Activated T-helper 1 cell treated with Interleukin-2 at 50 U/mL for 16 hours (primary cell): ENCODE results near the gene SCN5A.

Experiments used
- DNase-seq: peaks from one replicate; pipeline ENCODE4 v3.0.0-alpha.2; 2020; ENCODE audit warnings: low read depth

SCN5A gene

GRCh38 chr3:38649500-38650247, at the start of gene SCN5A:
SCN5A (minus strand) TSS chr3:38649687; CDS start chr3:38633307, 16,380 bp downstream.
- peak; percentile 23 for DNase-seq

- DNase-seq, result no peak
Measured at GRCh38 chr3:38698760-38699159, 49.3 kb upstream of the SCN5A start.

DNA sequence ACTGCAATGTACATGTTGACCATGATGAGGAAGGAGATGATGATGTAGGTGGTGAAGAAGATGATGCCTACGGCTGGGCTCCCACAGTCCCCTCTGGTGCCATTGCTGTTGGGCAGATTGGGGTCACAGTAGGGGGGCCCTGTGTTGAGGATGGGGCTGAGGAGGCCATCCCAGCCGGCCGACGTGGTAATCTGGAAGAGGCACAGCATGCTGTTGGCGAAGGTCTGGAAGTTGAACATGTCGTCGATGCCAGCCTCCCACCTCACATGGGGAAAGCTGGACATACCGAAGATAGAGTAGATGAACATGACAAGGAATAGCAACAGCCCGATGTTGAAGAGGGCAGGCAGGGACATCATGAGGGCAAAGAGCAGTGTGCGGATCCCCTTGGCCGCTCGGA, 48.6 kb upstream of the SCN5A start:
- DNase-seq, result no peak

- no peak for DNase-seq
Measured at GRCh38 chr3:38696034-38696433, 46.5 kb upstream of the SCN5A start.

DNA sequence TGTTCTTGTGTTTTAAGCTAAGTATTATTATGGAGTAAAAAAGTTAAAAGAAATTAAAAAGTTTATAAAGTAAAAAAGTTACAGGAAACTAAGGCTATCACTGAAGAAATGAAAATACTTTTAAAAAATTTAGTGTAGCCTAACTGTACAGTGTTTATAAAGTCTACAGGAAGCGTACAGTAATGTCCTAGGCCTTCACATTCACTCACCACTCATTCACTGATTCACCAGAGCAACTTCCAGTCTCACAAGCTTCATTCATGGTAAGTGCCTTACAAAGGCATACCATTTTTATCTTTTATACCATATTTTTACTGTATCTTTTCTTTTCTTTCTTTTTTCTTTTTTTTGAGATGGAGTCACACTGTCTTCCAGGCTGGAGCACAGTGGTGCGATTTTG, 40.7 kb upstream of the SCN5A start:
- DNase-seq, result no peak

GRCh38 chr3:38689774-38690173, 40.3 kb upstream of the SCN5A start:
- no peak for DNase-seq

- no peak for DNase-seq
Measured at GRCh38 chr3:38689346-38689745, 39.9 kb upstream of the SCN5A start.

GRCh38 chr3:38687321-38687720, 37.8 kb upstream of the SCN5A start:
- DNase-seq, result no peak

DNA sequence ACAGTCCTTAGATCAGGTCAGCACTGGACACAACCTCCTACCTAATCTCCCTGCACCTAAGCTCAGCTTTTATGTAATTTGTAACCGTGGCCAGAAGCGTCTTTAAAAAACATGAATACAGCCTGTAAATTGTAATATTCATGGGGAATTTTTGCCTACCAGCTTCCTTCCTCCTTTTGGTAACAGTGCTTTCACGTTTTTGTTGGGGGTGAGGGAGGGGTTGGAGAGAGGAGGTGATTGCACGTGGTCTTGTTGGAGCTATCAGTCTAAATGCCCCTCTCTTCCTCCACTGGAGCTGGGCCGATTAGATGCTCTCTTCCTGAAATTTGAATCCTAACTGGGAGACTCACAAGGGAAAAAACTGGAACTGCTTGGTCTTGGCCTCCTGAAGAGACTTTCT, 35.1 kb upstream of the SCN5A start:
- DNase-seq, result no peak

DNA sequence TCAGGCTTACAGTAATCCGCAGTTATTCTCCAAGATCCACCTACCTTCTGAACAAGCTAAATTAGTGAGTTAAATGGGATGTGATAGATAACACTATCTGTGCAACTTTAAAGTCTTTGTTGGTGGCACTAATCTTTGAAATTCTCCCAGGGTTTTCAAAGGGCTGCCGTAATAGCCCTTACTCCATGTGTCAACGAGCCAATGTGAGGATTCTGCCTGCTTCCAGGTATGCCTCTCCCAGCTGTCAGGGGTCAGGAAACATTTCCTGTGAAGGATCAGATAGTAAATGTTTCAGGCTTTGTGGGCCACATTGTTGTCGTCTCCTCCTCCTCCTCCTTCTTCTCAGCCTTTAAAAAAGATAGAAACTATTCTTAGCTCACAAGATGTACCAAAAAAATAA, 20.2 kb upstream of the SCN5A start:
- no peak for DNase-seq

DNA sequence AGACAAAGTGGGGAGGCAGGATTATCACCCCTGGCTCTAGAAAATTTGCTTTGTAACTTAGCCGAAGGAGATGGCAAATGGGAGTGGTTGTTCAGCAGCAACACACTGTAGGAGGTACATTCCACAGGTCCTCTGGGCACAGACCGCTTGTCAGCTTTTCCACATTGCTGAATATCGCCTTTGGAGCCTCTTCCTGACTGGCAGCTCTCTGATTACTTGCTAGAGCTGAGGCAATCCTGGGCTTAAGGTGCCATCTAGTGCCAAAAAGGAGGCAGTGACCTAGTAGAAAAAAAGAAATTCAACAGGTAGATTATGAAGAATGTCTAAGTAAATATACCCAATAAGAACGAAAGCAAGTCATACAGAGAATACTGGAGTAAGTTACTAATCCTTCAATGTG, 13.1 kb upstream of the SCN5A start:
- no peak for DNase-seq

DNA sequence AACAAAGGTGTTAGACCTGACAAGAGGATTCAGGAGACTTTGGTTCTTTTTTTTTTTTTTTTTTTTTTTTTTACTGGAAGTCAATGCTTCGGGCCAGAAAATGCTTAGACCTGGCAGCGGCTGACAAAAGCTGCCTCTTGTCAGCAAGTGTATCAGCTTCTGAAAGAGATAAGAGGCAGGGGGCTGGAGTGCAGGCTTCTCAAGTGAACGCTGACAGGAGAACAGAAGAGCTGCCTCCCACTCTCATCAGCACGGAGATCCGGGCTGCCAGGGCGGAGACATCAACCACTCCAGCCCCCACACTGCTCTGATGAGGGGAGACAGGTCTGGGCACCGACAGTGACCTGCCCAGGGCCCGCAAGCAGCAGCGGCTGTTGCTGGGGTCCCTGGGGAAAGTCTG, 9.4 kb upstream of the SCN5A start:
- DNase-seq, result no peak

GRCh38 chr3:38657369-38657768, 7.9 kb upstream of the SCN5A start:
- DNase-seq, result no peak

DNA sequence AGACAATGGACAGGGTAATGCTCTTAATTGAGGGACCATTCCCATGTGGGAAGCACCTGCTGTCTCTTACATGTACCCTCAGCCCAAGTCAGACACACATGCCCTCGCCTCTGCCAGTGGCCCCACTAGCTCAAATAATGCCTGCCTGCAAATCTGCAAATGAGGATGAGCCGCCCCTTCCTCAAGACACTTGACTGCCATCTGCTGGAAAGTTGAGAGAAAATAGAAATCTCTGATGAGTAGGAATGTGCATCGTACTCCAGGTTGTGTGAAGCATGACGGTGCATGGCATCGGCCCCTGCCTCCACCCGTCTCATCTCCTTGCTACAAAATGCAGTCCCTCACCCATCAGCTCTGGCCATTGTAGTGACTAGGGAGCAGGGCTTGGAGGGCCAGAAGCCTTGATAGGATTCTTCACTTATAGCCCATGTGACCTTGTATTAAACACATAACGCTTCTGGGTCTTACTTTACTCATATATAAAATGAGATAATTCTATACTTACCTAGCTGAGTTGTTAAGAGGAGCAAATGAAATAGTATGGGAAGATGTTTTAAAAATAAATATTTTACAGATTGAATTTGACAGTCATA, 6.3 kb upstream of the SCN5A start:
- no peak for DNase-seq

DNA sequence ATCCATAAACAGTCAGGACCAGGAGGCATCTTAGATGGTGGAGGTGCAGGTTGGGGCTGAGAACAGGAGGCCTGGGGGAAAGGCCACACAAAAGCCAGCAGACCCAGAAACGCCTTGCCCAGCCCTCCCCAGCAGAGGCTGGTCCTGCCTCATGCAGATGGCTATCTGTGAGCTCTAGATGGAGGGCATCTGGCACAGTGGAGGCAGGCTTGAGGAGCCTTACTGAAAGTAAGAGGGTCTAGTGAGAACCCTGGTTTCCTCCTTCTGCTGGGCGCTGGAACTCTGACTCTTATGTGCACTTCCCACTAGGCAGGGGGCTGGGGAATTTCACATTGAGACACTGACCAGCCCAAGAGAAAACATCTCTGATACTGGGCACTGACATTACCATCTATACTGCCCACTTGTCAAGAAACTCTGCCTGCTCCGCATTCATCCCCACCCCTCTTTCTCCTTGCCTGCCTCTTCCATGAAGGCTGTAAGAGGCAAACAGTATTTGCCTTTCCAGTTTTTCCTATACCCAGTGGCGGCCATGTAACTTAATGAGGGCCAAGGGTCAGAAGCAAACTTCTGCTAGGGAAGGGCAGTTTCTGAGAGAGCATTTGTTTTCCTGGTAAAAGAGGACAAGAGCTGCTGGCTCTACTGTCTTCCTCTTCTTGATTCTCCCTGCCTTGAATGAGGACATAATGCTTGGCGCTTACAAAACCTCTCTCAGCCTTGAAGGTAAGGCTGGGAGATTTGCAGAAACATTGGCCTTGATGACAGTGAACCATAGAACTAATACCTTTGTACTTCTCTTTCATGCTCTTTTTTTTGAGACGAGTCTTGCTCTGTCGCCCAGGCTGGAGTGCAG, 4.4 kb upstream of the SCN5A start:
- DNase-seq, result no peak

DNA sequence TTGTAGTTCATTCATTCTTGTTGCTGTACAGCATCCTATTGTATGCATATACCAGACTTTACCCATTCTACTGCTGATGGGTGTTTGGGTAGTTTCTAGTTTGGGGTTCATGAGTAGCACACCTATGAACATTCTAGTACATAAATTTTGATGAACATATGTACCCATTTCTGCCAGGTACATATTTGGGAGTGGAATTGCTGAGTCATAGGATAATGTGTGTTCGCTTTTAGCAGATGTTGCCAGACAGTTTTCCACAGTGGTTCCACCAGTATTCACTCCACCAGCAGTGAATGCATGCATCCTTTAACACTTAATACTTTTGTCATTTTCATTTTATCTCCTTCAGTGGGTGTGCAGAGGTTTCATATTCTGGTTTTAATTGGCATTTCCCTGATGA, 3.4 kb upstream of the SCN5A start:
- no peak for DNase-seq

GRCh38 chr3:38651153-38651789, 1.8 kb upstream of the SCN5A start:
- DNase-seq, result peak; percentile 45

DNA sequence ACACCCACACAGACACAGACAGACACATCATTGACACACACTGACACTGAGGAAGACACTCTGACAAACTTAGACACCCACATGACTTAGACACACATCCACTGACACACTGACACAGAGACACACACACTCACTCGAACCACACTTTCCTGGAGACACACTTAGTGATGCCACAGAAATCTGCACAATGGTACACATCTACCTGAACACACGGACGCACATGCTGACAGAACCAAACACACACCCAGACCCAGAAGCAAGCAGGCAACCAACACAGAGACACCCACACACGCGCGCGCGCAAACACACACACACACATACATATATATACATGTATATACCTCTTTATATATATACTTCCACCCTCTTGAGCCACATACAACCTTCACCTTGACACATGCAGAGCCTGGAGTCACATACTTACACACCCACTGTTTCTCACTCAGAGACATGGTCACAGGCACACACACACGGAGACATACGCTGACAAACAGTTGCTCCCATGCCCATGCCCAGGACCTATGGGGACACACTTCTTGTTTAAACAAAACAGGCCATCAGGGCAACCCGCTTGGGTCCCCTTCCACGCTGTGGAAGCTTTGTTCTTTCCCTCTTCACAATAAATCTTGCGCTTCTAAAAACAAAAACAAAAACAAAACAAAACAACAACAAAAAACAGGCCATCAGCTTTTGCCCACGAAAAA, 913 bp upstream of the SCN5A start:
- DNase-seq, result no peak

GRCh38 chr3:38648659-38649499, 608 bp downstream of the SCN5A start:
- no peak for DNase-seq

GRCh38 chr3:38648024-38648658, 1.3 kb downstream of the SCN5A start:
- DNase-seq, result no peak
